ENCODE results near the gene GALNS. TPM values are rescaled to one million over a fixed set of nuclear protein-coding genes. Genes with fewer than 3 reads are reported as not detected.

Gene GALNS
- total and polyA plus RNA-seq, 12 donors: 12.6 to 63.1 (median 36.2) TPM

- whole genome bisulfite sequencing, 4 donors: 80 to 92% (median 88%) methylated on average over 12 to 40 of the region's 40 CpGs
- Histone ChIP-seq H3K27me3 (no peaks in the 10 kb centered on the region), H3K4me3 (no peak overlapping the region), H3K27ac (no peak overlapping the region), H3K36me3 (replicated peaks in 1 of 2) (peaks cover 0 to 11% of the 10 kb centered on the region in 2 donors), H3K4me1 (replicated peaks in 1 of 2) (peaks cover 12 to 15% of the 10 kb centered on the region in 2 donors), H3K9me3 (replicated peaks in 1 of 3) (no peaks in the 10 kb centered on the region)
- intact Hi-C loops (cut with DNase I): loop anchor here (5.0 kb wide), 3 partner anchors 39 to 349 kb away; partner anchors contain the start of genes GALNS (in 1 of the 2) and TRAPPC2L (in 1 of the 2)
- DNase-seq: no peak
- TF ChIP-seq, protein P1, sequence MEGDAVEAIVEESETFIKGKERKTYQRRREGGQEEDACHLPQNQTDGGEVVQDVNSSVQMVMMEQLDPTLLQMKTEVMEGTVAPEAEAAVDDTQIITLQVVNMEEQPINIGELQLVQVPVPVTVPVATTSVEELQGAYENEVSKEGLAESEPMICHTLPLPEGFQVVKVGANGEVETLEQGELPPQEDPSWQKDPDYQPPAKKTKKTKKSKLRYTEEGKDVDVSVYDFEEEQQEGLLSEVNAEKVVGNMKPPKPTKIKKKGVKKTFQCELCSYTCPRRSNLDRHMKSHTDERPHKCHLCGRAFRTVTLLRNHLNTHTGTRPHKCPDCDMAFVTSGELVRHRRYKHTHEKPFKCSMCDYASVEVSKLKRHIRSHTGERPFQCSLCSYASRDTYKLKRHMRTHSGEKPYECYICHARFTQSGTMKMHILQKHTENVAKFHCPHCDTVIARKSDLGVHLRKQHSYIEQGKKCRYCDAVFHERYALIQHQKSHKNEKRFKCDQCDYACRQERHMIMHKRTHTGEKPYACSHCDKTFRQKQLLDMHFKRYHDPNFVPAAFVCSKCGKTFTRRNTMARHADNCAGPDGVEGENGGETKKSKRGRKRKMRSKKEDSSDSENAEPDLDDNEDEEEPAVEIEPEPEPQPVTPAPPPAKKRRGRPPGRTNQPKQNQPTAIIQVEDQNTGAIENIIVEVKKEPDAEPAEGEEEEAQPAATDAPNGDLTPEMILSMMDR (IDR thresholded peaks at IDR 0.05): no peak
- TF ChIP-seq POLR2A (IDR thresholded peaks at IDR 0.05): no peak
These were observed 38.8 kb downstream of the GALNS start for GRCh38 chr16:88817785-88818574.

GRCh38 chr16:88816736-88817535 is 39.8 kb downstream of the GALNS start:
- no peak overlapping the region for H3K27ac ChIP-seq
- peaks cover 18 to 25% of the 10 kb centered on the region in 2 donors for H3K4me1 ChIP-seq (replicated peaks in 1 of 2)
- no peak overlapping the region for H3K4me3 ChIP-seq
- WGBS, 4 donors: 85 to 91% (median 90%) methylated on average over 9 to 41 of the region's 41 CpGs
- H3K36me3 ChIP-seq (replicated peaks in 1 of 2): peaks cover 0 to under 1% of the 10 kb centered on the region in 2 donors
- DNase-seq: no peak
- TF ChIP-seq POLR2A (IDR thresholded peaks at IDR 0.05): no peak
- H3K9me3 ChIP-seq (replicated peaks in 1 of 3): no peaks in the 10 kb centered on the region
- intact Hi-C loops (cut with DNase I): loop anchor here (5.0 kb wide), 3 partner anchors 40 to 350 kb away; partner anchors contain the start of genes GALNS (in 1 of the 2) and TRAPPC2L (in 1 of the 2)
- H3K27me3 ChIP-seq: no peaks in the 10 kb centered on the region

DNA sequence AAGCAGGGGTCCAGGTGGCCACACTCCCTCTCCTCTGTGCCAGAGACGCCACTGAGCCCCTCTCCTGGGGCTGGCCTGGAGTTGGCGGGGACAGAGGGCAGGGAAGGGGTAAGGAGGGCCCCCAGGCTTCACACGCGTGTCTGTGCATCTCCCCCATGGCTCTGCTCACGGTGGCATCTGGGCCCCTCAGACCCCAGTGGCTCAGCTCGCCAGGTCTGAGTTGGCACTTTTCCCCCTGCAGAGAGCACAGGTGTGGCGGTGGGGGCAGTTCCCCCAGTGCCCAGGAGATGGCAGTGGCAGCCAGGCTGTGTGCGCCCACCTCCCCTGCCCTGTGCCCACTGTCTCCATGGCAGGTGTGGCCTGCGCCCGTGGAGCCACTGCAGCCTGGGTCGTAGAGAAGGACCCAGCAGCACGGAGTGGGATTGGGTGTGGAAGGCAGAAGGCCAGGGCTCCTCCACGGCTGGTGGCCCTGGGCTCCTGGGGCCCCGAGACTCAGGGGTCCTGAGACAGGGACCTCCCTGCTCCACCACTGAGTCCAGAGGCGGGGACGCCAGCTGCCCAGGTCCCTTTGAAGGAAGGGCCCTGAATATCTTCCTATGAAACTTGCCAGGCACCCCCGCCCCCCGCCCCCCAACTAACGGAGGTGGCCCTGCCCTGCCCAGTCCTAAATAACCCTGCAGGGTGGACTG is 40.7 kb downstream of the GALNS start:
- intact Hi-C loops (cut with DNase I): loop anchor here (1.0 to 5.0 kb wide), 4 partner anchors 41 to 351 kb away; partner anchors contain the start of genes GALNS (in 1 of the 2) and TRAPPC2L (in 1 of the 2)
- TF ChIP-seq POLR2A (IDR thresholded peaks at IDR 0.05): no peak
- TF ChIP-seq, protein P1 (IDR thresholded peaks at IDR 0.05): peak; percentile 44 to 83 (median 71)
- H3K27me3 ChIP-seq: no peaks in the 10 kb centered on the region
- H3K4me3 ChIP-seq: no peak overlapping the region
- DNase-seq: peak in 3 of 7 donors; percentile 55 to 63 (median 61)
- no peaks in the 10 kb centered on the region for H3K36me3 ChIP-seq (replicated peaks in 1 of 2)
- 13 to 80% (median 46%) methylated on average over 1 to 19 of the region's 19 CpGs for WGBS, 4 donors
- peaks cover 15 to 23% of the 10 kb centered on the region in 2 donors for H3K4me1 ChIP-seq (replicated peaks in 1 of 2)
- H3K9me3 ChIP-seq (replicated peaks in 1 of 3): no peaks in the 10 kb centered on the region
- no peak overlapping the region for H3K27ac ChIP-seq

GRCh38 chr16:88815227-88815626 is 41.5 kb downstream of the GALNS start:
- Histone ChIP-seq H3K27me3 (no peaks in the 10 kb centered on the region), H3K9me3 (replicated peaks in 1 of 3) (no peaks in the 10 kb centered on the region), H3K27ac (no peak overlapping the region), H3K36me3 (replicated peaks in 1 of 2) (no peaks in the 10 kb centered on the region), H3K4me3 (no peak overlapping the region), H3K4me1 (replicated peaks in 1 of 2) (peaks cover 17 to 26% of the 10 kb centered on the region in 2 donors)
- WGBS, 4 donors: 67 to 92% (median 81%) methylated on average over 2 to 10 of the region's 10 CpGs
- TF ChIP-seq, protein P1 (IDR thresholded peaks at IDR 0.05): no peak
- TF ChIP-seq POLR2A (IDR thresholded peaks at IDR 0.05): no peak
- intact Hi-C loops (cut with DNase I): loop anchor here (1.0 to 5.0 kb wide), 4 partner anchors 42 to 352 kb away; partner anchors contain the start of genes GALNS (in 1 of the 2) and TRAPPC2L (in 1 of the 2)
- DNase-seq: no peak

All from adrenal gland (tissue), 12 donors.